ENCODE measurements around the gene HSPA8. TPM values are rescaled to one million over a fixed set of nuclear protein-coding genes. Genes with fewer than 3 reads are reported as not detected.

The HSPA8 gene
- polyA plus RNA-seq, 1 of the 3 experiments (the other 2 are of a cell fraction) = 2,088 TPM

Small RNA genes lying within 50 kb of the gene (small RNA-seq; reads per million reads assigned to genes)
- gene RPL31P47 = 0 reads per million in 7 experiments
- 0 reads per million in 7 experiments for gene SNORD14C
- gene SNORD14D = 0 reads per million in 7 experiments
- 64.0 to 549 (median 173) reads per million in 7 experiments for gene SNORD14E

Other genes with a start within 250 kb of the HSPA8 start
- gene CRTAM, start 223.6 kb downstream of the HSPA8 start, polyA plus RNA-seq (2012; rRNA removed) = not detected in 2 replicates
- 2.9 TPM in 2 replicates for gene JHY, start 179.4 kb downstream of the HSPA8 start, polyA plus RNA-seq (2012; rRNA removed)
- gene BSX, start 80.3 kb downstream of the HSPA8 start, polyA plus RNA-seq (2012; rRNA removed) = 0.16 TPM in 1 of 2 replicates, not detected in the other
- 61.9 and 85.1 TPM in 2 replicates for gene CLMP, start 133.1 kb upstream of the HSPA8 start, polyA plus RNA-seq (2012; rRNA removed)